Nephron progenitor cell (in vitro differentiated cells): ENCODE data around the gene COL4A1.

Experiments used
- DNase-seq: peaks from one replicate; pipeline ENCODE4 v3.0.0; 2021
- H3K27ac Mint-ChIP-seq: 2 replicates; pipeline ENCODE4 v1.8.0; 2021; ENCODE audit warnings: mild to moderate bottlenecking, moderate library complexity, mixed read lengths
- H3K27me3 Mint-ChIP-seq: 2 replicates; pipeline ENCODE4 v1.8.0; 2021; ENCODE audit warnings: mild to moderate bottlenecking, low read depth, mixed read lengths; ENCODE audit not compliant: poor library complexity
- H3K36me3 Mint-ChIP-seq: 2 replicates; pipeline ENCODE4 v1.8.0; 2021; ENCODE audit warnings: low read depth, mixed read lengths
- H3K4me1 Mint-ChIP-seq: 2 replicates; pipeline ENCODE4 v1.8.0; 2021; ENCODE audit warnings: mixed read lengths
- H3K4me3 Mint-ChIP-seq: 2 replicates; pipeline ENCODE4 v1.8.0; 2021; ENCODE audit warnings: mild to moderate bottlenecking, moderate library complexity, mixed read lengths
- H3K9me3 Mint-ChIP-seq: 2 replicates; pipeline ENCODE4 v1.8.0; 2021; ENCODE audit warnings: mild to moderate bottlenecking, moderate library complexity, mixed read lengths
- TF ChIP-seq, protein P1 (sequence below): fragments of 200-600 bp; sonication (generic); IDR thresholded peaks from 2 replicates; pipeline ENCODE4 v1.5.0; 2021; ENCODE audit warnings: antibody characterized with exemption

Gene COL4A1

DNA sequence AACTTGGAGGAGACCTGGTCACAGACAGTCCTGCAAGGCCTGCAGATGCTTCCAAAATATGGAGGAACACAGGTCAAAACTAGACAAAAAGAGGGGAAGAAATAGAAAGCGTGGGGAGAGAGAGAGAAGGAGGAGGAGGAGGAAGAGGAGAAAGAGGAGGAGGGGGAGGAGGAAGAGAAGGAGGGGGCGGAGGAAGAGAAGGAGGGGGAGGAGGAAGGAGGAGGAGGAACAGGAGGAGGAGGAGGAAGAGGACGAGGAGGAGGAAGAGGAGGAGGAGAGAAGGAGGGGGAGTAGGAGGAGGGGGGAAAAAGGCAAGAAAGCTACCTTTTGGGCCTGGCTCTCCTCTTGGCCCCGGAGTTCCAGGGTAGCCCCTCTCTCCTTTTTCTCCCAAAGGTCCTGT, 105.8 kb downstream of the COL4A1 start:
- H3K9me3 Mint-ChIP-seq, result no peaks in the 10 kb centered on the region
- H3K36me3 Mint-ChIP-seq, result peaks cover 37% of the 10 kb centered on the region
- no peaks in the 10 kb centered on the region for H3K27me3 Mint-ChIP-seq
- H3K27ac Mint-ChIP-seq, result no peak overlapping the region
- TF ChIP-seq, protein P1, sequence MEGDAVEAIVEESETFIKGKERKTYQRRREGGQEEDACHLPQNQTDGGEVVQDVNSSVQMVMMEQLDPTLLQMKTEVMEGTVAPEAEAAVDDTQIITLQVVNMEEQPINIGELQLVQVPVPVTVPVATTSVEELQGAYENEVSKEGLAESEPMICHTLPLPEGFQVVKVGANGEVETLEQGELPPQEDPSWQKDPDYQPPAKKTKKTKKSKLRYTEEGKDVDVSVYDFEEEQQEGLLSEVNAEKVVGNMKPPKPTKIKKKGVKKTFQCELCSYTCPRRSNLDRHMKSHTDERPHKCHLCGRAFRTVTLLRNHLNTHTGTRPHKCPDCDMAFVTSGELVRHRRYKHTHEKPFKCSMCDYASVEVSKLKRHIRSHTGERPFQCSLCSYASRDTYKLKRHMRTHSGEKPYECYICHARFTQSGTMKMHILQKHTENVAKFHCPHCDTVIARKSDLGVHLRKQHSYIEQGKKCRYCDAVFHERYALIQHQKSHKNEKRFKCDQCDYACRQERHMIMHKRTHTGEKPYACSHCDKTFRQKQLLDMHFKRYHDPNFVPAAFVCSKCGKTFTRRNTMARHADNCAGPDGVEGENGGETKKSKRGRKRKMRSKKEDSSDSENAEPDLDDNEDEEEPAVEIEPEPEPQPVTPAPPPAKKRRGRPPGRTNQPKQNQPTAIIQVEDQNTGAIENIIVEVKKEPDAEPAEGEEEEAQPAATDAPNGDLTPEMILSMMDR, result no peak
- DNase-seq, result no peak
- no peak overlapping the region for H3K4me3 Mint-ChIP-seq
- peaks cover 13% of the 10 kb centered on the region for H3K4me1 Mint-ChIP-seq

DNA sequence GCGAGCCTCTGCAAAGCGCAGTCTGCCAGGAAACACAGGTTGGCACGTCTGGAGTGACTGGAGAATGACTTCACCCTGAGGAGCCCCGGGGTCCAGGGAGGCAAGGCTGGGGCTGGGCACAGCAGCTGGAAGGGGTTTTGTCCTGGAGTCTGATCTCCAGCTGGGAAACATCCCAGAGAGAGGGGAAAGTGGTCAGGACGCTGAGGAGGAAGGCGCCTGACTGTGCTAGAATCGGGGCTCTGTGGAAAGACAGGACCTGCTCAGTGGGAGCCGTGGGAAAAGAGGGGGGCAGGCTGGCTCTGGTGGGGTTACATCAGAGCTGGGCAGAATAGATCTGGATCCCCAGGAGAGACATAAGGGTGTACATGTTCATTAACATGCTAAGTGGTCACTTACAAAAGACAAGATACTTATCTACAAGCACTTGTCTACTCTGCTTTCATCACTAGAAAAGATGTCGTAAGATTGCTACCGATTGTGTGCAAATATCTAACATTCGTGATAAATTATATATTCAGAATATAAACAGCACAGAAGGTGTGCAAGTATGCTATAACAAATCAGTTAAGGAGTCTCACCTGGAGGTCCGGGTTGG, 106.6 kb downstream of the COL4A1 start:
- no peak overlapping the region for H3K27ac Mint-ChIP-seq

DNA sequence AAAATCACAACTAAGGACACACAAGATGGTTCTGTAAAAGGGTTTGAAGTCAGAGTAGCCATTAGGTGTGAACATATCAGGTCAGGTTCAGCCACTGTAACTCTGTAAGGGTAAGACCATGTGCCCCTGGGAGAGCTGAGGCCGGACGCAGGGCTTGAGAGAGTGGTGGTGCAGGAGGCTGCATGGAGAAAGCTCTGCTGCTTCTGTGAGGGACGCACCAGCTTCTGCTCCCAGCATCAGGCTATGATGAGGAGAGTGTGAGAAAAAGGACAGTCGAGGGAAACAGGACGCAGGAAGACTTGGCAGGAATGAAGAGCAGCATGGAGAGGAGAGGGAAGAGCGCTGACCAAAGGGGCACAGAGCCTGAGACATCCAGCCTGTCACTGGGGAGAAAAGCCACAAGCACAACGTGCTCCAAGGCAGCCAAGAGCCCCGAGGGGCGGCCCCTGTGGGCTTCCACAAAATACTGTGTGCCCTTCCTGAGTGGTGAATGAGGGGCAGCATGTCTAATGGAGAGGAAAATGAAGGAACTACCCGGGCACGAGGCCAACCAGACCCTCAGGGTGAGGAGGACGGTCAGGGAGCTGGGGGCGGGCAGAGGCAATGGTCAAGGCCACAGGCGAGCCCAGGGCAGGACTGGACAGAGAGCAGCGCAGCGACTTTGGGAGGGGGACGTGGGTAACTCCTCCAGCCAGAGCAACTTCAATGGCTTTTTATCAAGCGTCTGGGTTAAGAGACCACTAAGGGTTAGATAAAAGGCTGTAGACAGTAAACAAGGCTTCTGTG, 107.7 kb downstream of the COL4A1 start:
- H3K4me1 Mint-ChIP-seq, result peaks cover 13% of the 10 kb centered on the region
- no peaks in the 10 kb centered on the region for H3K27me3 Mint-ChIP-seq
- H3K27ac Mint-ChIP-seq, result peak overlapping the region; percentile 13
- DNase-seq, result no peak
- H3K36me3 Mint-ChIP-seq, result peaks cover 50% of the 10 kb centered on the region
- no peaks in the 10 kb centered on the region for H3K9me3 Mint-ChIP-seq
- TF ChIP-seq, protein P1, result no peak
- no peak overlapping the region for H3K4me3 Mint-ChIP-seq

More for the DNA sequence above, 106.6 kb downstream of the COL4A1 start:
- Mint-ChIP-seq H3K27me3 (no peaks in the 10 kb centered on the region), H3K4me1 (peaks cover 13% of the 10 kb centered on the region), H3K4me3 (no peak overlapping the region), H3K9me3 (no peaks in the 10 kb centered on the region), H3K36me3 (peaks cover 40% of the 10 kb centered on the region)
- TF ChIP-seq, protein P1, result no peak
- no peak for DNase-seq

DNA sequence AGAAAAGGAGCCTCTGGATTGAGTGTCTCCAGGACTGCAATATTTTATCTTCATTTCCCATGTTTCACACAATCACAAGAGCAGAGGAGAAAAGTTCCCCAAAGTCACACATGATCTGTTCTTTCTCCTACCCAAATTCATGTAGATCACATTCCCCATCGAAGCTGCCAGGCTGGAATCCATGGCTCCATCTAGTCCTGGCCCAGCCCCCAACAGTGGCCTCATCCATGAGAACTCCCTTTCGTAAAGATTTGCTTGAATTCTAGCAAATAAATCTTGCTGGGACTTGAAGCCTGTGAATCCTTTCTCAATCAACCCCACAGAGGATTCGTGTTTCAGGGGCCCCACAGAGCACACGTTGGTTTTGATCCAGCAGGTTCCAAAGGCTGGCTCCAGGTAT, 109.5 kb downstream of the COL4A1 start:
- H3K27ac Mint-ChIP-seq, result peak overlapping the region; percentile 22
- H3K4me3 Mint-ChIP-seq, result no peak overlapping the region
- H3K27me3 Mint-ChIP-seq, result no peaks in the 10 kb centered on the region
- H3K36me3 Mint-ChIP-seq, result peaks cover 54% of the 10 kb centered on the region
- no peak for DNase-seq
- TF ChIP-seq, protein P1, result no peak
- H3K4me1 Mint-ChIP-seq, result peaks cover 13% of the 10 kb centered on the region
- no peaks in the 10 kb centered on the region for H3K9me3 Mint-ChIP-seq

DNA sequence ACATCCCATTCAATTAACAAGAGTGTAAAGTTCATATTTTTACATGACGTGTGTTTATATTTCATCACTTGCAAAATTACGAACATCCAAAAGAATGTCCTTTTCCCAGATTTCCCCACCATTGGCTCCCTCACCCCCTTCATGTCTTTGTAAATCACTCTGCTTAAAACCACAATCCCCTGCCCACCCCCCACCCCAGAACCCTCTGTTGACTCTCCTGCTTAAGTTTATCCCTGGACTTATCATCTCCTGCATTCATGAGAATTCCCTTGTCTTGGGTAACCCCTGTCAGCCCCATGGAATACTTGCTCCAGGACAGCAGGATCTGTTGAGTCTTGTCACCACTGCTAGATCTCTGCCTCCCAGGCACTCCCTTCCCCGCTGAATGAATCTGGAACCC, 109.9 kb downstream of the COL4A1 start:
- Mint-ChIP-seq H3K4me3 (no peak overlapping the region), H3K27ac (peak overlapping the region; percentile 22), H3K36me3 (peaks cover 58% of the 10 kb centered on the region), H3K27me3 (no peaks in the 10 kb centered on the region), H3K9me3 (no peaks in the 10 kb centered on the region), H3K4me1 (peaks cover 13% of the 10 kb centered on the region)
- TF ChIP-seq, protein P1, result no peak
- DNase-seq, result no peak
